DND-41 (cell line): ENCODE results near the gene SLC17A2.

Source experiments
- ATAC-seq: fragments of 200-7000 bp; cut with Tn5 transposase; 3 replicates; pipeline ENCODE4 v1.9.1; 2021; ENCODE audit warnings: low read depth; ENCODE audit not compliant: insufficient read depth
- DNase-seq: peaks from one replicate; pipeline ENCODE4 v3.0.0-alpha.2; 2020
- H2AFZ ChIP-seq: 2 replicates; pipeline ENCODE4 v1.6.0; 2012; ENCODE audit warnings: low read depth, low read length
- H3K27ac ChIP-seq: 2 replicates; pipeline ENCODE4 v1.5.1; 2012; ENCODE audit warnings: low read length, inconsistent platforms
- H3K27me3 ChIP-seq: fragments of 200-600 bp; sonication (generic); 2 replicates; pipeline ENCODE4 v1.6.0; 2012; ENCODE audit warnings: low read length, mild to moderate bottlenecking, inconsistent platforms; ENCODE audit not compliant: insufficient read depth, poor library complexity
- H3K36me3 ChIP-seq: 2 replicates; pipeline ENCODE4 v1.5.1; 2012; ENCODE audit warnings: low read length, inconsistent platforms; ENCODE audit not compliant: insufficient read depth
- H3K4me1 ChIP-seq: 2 replicates; pipeline ENCODE4 v1.5.1; 2012; ENCODE audit warnings: mild to moderate bottlenecking, low read length; ENCODE audit not compliant: insufficient read depth
- H3K4me2 ChIP-seq: 2 replicates; pipeline ENCODE4 v1.6.0; 2012; ENCODE audit warnings: mild to moderate bottlenecking, moderate library complexity, low read length, inconsistent platforms; ENCODE audit not compliant: insufficient read depth
- H3K4me3 ChIP-seq, 2 experiments: fragments of 200-600 bp in 1 of 2; shearing (Covaris generic) in 1 of 2; 2 replicates each; pipeline ENCODE4 v1.5.1; 2012 to 2016; ENCODE audit warnings: inconsistent platforms in 2 of 2, low read length in 2 of 2, mild to moderate bottlenecking in 2 of 2, low read depth in 1 of 2, moderate library complexity in 1 of 2
- H3K79me2 ChIP-seq: 2 replicates; pipeline ENCODE4 v1.6.0; 2012; ENCODE audit warnings: low read length, inconsistent platforms; ENCODE audit not compliant: insufficient read depth
- H3K9ac ChIP-seq: 2 replicates; pipeline ENCODE4 v1.6.0; 2012; ENCODE audit warnings: low read depth, mild to moderate bottlenecking, inconsistent platforms, low read length, moderate library complexity
- H3K9me3 ChIP-seq: 2 replicates; pipeline ENCODE4 v1.5.1; 2012; ENCODE audit warnings: low read length, moderate library complexity, mild to moderate bottlenecking, inconsistent platforms; ENCODE audit not compliant: insufficient read depth, severe bottlenecking
- H4K20me1 ChIP-seq: 2 replicates; pipeline ENCODE4 v1.6.0; 2012; ENCODE audit warnings: low read length; ENCODE audit not compliant: insufficient read depth
- CTCF ChIP-seq: IDR thresholded peaks from 2 replicates; pipeline ENCODE4 v1.5.1; 2012; ENCODE audit warnings: borderline replicate concordance, low read length, moderate library complexity, mild to moderate bottlenecking; ENCODE audit not compliant: poor library complexity, severe bottlenecking; ENCODE audit errors: extremely low read depth
- EZH2 ChIP-seq: IDR thresholded peaks from 3 replicates; pipeline ENCODE4 v1.6.1; 2012; ENCODE audit warnings: borderline replicate concordance, low read depth, mild to moderate bottlenecking, moderate library complexity, low read length, inconsistent platforms; ENCODE audit not compliant: severe bottlenecking

The SLC17A2 gene

GRCh38 chr6:25889877-25890853 is 40.3 kb downstream of the SLC17A2 start:
- H3K4me2 ChIP-seq = no peak overlapping the region

GRCh38 chr6:25888626-25889025 is 41.9 kb downstream of the SLC17A2 start:
- Histone ChIP-seq H3K4me3 (no peak overlapping the region), H3K27ac (no peak overlapping the region), H3K9ac (no peak overlapping the region), H4K20me1 (no peaks in the 10 kb centered on the region), H2AFZ (no peak overlapping the region), H3K79me2 (no peaks in the 10 kb centered on the region), H3K4me1 (no peaks in the 10 kb centered on the region), H3K27me3 (peaks cover 5% of the 10 kb centered on the region), H3K4me2 (no peak overlapping the region), H3K36me3 (no peaks in the 10 kb centered on the region), H3K9me3 (no peaks in the 10 kb centered on the region)
- TF ChIP-seq EZH2 = no peak
- no peak for TF ChIP-seq CTCF
- DNase-seq (no peak), ATAC-seq (no peak)

More at GRCh38 chr6:25889877-25890853, 40.3 kb downstream of the SLC17A2 start:
- H3K9ac ChIP-seq = no peak overlapping the region
- TF ChIP-seq CTCF (peak; percentile 50), EZH2 (no peak)
- peaks cover 5% of the 10 kb centered on the region for H3K27me3 ChIP-seq
- ATAC-seq = peak; percentile 47; the same call in 1 of the 3 replicates
- H3K9me3 ChIP-seq = no peaks in the 10 kb centered on the region
- H4K20me1 ChIP-seq = no peaks in the 10 kb centered on the region
- DNase-seq = peak; percentile 15
- no peak overlapping the region for H2AFZ ChIP-seq
- H3K4me1 ChIP-seq = no peaks in the 10 kb centered on the region
- H3K27ac ChIP-seq = no peak overlapping the region
- no peaks in the 10 kb centered on the region for H3K79me2 ChIP-seq
- H3K4me3 ChIP-seq = no peak overlapping the region
- no peaks in the 10 kb centered on the region for H3K36me3 ChIP-seq

- Histone ChIP-seq H3K9ac (no peak overlapping the region), H4K20me1 (no peaks in the 10 kb centered on the region), H3K4me1 (no peaks in the 10 kb centered on the region), H3K27ac (no peak overlapping the region), H2AFZ (no peak overlapping the region), H3K9me3 (no peaks in the 10 kb centered on the region), H3K79me2 (no peaks in the 10 kb centered on the region), H3K4me2 (no peak overlapping the region), H3K36me3 (no peaks in the 10 kb centered on the region), H3K4me3 (no peak overlapping the region), H3K27me3 (peaks cover 3% of the 10 kb centered on the region)
- TF ChIP-seq EZH2 = no peak
- TF ChIP-seq CTCF = no peak
- no peak for ATAC-seq
- DNase-seq = no peak
Observed at GRCh38 chr6:25886066-25886465, 44.4 kb downstream of the SLC17A2 start.
